OCI-LY1 (cell line): ENCODE results near the gene ZBED3.
"Not testable (repeated sequence)": the region's sequence is repeated elsewhere in the genome, so short reads cannot be mapped to it uniquely, and the experiment has no call there.

Experiments used
- H2AFZ ChIP-seq: fragments of 200-600 bp; sonication (generic), shearing (Covaris generic); 2 replicates; pipeline ENCODE4 v1.6.0; 2014; ENCODE audit warnings: antibody characterized with exemption, mild to moderate bottlenecking, low read length
- H3F3A ChIP-seq: fragments of 200-600 bp; sonication (generic), shearing (Covaris generic); 2 replicates; pipeline ENCODE4 v1.6.0; 2014; ENCODE audit warnings: mild to moderate bottlenecking, antibody characterized with exemption, low read length, moderate library complexity; ENCODE audit not compliant: insufficient read depth
- H3K27ac ChIP-seq: fragments of 200-600 bp; sonication (generic); 2 replicates; pipeline ENCODE4 v1.5.1; 2014; ENCODE audit warnings: low read length, mixed run types, mild to moderate bottlenecking, low read depth; ENCODE audit not compliant: poor library complexity, severe bottlenecking
- H3K27me3 ChIP-seq: fragments of 200-600 bp; sonication (generic); 2 replicates; pipeline ENCODE4 v1.6.0; 2014; ENCODE audit warnings: antibody characterized with exemption, mild to moderate bottlenecking, low read length, moderate library complexity; ENCODE audit not compliant: insufficient read depth
- H3K36me3 ChIP-seq: fragments of 200-600 bp; sonication (generic); 2 replicates; pipeline ENCODE4 v1.6.1; 2014; ENCODE audit warnings: mild to moderate bottlenecking, antibody characterized with exemption, low read length, moderate library complexity, mixed read lengths; ENCODE audit not compliant: insufficient read depth
- H3K4me1 ChIP-seq: fragments of 200-600 bp; sonication (generic); 2 replicates; pipeline ENCODE4 v1.5.1; 2014; ENCODE audit warnings: mild to moderate bottlenecking, low read length, moderate library complexity; ENCODE audit not compliant: insufficient read depth, severe bottlenecking
- H3K4me2 ChIP-seq: fragments of 200-600 bp; sonication (generic), shearing (Covaris generic); 2 replicates; pipeline ENCODE4 v1.6.1; 2014; ENCODE audit warnings: low read length
- H3K4me3 ChIP-seq: fragments of 200-600 bp; sonication (generic); 2 replicates; pipeline ENCODE4 v1.5.1; 2014; ENCODE audit warnings: low read length, low read depth, mild to moderate bottlenecking, mixed read lengths; ENCODE audit not compliant: poor library complexity, severe bottlenecking
- H3K79me2 ChIP-seq: fragments of 200-600 bp; shearing (Covaris generic); 2 replicates; pipeline ENCODE4 v1.6.1; 2016; ENCODE audit warnings: mixed run types, low read length, mixed read lengths; ENCODE audit not compliant: insufficient read depth
- H3K9ac ChIP-seq: fragments of 200-600 bp; sonication (generic), shearing (Covaris generic); 2 replicates; pipeline ENCODE4 v1.6.1; 2014; ENCODE audit warnings: mild to moderate bottlenecking, low read length, mixed read lengths
- H3K9me2 ChIP-seq: fragments of 200-600 bp; sonication (generic), shearing (Covaris generic); 2 replicates; pipeline ENCODE4 v1.6.1; 2014; ENCODE audit warnings: low read depth, mild to moderate bottlenecking, low read length, mixed read lengths
- H3K9me3 ChIP-seq: fragments of 200-600 bp; shearing (Covaris generic); 2 replicates; pipeline ENCODE4 v1.6.1; 2014; ENCODE audit warnings: low read length, mixed read lengths
- H4K20me1 ChIP-seq: fragments of 200-600 bp; sonication (generic), shearing (Covaris generic); 2 replicates; pipeline ENCODE4 v1.6.0; 2016; ENCODE audit warnings: mild to moderate bottlenecking, low read length; ENCODE audit not compliant: insufficient read depth
- EZH2 ChIP-seq: fragments of 200-600 bp; sonication (generic), shearing (Covaris generic); IDR thresholded peaks from 2 replicates; pipeline ENCODE4 v1.8.0; 2017; ENCODE audit warnings: borderline replicate concordance, mixed run types, mild to moderate bottlenecking, antibody characterized with exemption, low read length, moderate library complexity, mixed read lengths
- TF ChIP-seq, protein P1 (sequence below): fragments of 200-600 bp; sonication (generic), shearing (Covaris generic); IDR thresholded peaks from 2 replicates; pipeline ENCODE4 v1.5.1; 2017; ENCODE audit warnings: mild to moderate bottlenecking, antibody characterized with exemption, low read length, moderate library complexity, mixed read lengths

Gene ZBED3

DNA sequence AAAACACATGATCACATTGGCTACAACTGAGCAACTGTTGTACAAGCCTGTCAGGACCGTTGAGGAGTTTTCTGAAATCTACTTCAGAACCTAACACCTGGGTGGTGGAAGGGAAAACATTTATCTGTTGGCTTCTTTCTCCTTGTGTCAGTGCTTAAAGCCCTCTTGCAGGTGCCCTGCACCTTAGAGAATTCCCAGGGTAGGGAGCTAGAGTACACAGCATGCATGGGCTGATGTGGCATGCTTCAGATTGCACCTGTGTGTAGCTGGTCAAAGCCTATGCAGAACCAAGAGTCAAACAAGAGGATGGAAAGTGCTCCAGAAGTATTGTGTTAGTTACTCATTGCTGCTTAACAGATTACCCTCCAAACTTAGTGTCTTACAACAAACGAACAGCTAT is 33.6 kb upstream of the ZBED3 start:
- H3K79me2 ChIP-seq: no peaks in the 10 kb centered on the region
- no peak overlapping the region for H3K4me3 ChIP-seq
- no peak for TF ChIP-seq EZH2
- TF ChIP-seq, protein P1, sequence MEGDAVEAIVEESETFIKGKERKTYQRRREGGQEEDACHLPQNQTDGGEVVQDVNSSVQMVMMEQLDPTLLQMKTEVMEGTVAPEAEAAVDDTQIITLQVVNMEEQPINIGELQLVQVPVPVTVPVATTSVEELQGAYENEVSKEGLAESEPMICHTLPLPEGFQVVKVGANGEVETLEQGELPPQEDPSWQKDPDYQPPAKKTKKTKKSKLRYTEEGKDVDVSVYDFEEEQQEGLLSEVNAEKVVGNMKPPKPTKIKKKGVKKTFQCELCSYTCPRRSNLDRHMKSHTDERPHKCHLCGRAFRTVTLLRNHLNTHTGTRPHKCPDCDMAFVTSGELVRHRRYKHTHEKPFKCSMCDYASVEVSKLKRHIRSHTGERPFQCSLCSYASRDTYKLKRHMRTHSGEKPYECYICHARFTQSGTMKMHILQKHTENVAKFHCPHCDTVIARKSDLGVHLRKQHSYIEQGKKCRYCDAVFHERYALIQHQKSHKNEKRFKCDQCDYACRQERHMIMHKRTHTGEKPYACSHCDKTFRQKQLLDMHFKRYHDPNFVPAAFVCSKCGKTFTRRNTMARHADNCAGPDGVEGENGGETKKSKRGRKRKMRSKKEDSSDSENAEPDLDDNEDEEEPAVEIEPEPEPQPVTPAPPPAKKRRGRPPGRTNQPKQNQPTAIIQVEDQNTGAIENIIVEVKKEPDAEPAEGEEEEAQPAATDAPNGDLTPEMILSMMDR: no peak
- no peaks in the 10 kb centered on the region for H3F3A ChIP-seq
- no peaks in the 10 kb centered on the region for H4K20me1 ChIP-seq
- no peaks in the 10 kb centered on the region for H3K36me3 ChIP-seq
- no peaks in the 10 kb centered on the region for H3K9me3 ChIP-seq
- no peak overlapping the region for H3K9ac ChIP-seq
- no peak overlapping the region for H3K27ac ChIP-seq
- H3K4me2 ChIP-seq: no peak overlapping the region
- H3K4me1 ChIP-seq: no peaks in the 10 kb centered on the region
- H3K9me2 ChIP-seq: no peaks in the 10 kb centered on the region
- no peak overlapping the region for H2AFZ ChIP-seq
- no peaks in the 10 kb centered on the region for H3K27me3 ChIP-seq

DNA sequence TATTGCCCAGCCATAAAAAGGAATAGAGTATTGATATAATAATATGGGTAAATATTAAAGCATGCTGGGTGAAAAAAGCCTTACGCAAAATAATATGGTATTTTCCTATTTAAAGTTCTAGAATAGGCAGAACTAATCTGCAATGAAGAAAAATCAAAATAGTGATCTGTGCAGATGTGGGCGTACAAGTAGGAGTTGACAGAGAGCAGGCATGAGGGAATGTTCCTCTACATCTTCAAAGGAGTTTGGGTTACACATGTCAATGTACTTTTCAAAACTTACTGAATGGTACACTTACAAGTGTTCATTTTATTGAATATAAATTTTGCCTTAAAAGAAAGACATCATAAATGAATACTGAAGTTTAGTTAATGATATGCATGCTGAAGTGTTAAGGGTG is 33.0 kb upstream of the ZBED3 start:
- no peak for TF ChIP-seq EZH2
- TF ChIP-seq, protein P1: no peak
- Histone ChIP-seq H3K9me2 (no peaks in the 10 kb centered on the region), H3K36me3 (no peaks in the 10 kb centered on the region), H3K4me3 (no peak overlapping the region), H3K27ac (no peak overlapping the region), H3K79me2 (no peaks in the 10 kb centered on the region), H3K4me2 (no peak overlapping the region), H3K9ac (no peak overlapping the region), H3K9me3 (no peaks in the 10 kb centered on the region), H3K27me3 (no peaks in the 10 kb centered on the region), H3F3A (no peaks in the 10 kb centered on the region), H4K20me1 (no peaks in the 10 kb centered on the region), H3K4me1 (no peaks in the 10 kb centered on the region), H2AFZ (no peak overlapping the region)

DNA sequence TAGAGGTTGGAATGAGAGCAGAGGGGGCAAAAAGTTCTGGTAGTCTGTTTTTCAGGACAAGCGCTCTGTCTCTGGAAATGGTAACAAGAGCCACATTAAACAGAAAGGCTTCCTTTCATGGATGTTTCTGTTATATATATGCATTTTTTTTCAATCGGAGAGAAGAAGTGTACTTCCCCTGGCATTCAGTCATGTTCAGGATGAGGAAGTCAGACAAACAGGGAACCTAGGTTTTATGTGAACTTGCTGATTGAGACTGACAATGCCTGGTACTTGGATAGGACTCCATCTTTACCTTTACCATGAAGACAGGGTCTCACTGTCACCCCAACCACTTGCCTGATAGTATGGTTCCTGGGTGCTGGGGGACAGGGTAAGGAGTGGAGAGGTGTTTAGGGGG is 30.1 kb upstream of the ZBED3 start:
- TF ChIP-seq, protein P1: no peak
- no peak for TF ChIP-seq EZH2
- H3K27ac ChIP-seq: no peak overlapping the region

DNA sequence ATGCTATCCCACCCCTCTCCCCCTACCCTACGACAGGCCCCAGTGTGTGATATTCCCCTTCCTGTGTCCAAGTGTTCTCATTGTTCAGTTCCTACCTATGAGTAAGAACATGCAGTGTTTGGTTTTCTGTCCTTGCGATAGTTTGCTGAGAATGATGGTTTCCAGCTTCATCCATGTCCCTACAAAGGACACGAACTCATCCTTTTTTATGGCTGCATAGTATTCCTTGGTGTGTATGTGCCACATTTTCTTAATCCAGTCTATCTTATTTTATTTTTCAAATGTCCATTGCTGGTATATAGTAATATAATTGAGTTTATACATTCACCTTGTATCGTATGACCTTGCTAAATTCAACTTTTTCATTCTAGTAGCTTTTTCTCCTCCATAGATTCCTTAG is 19.9 kb upstream of the ZBED3 start:
- H3K36me3 ChIP-seq, H4K20me1 ChIP-seq, H2AFZ ChIP-seq, H3K9me2 ChIP-seq, H3K4me2 ChIP-seq, H3K9me3 ChIP-seq, H3K27me3 ChIP-seq, H3K4me3 ChIP-seq, H3F3A ChIP-seq, H3K79me2 ChIP-seq, H3K9ac ChIP-seq, H3K4me1 ChIP-seq, H3K27ac ChIP-seq: not testable (repeated sequence)

More for the DNA sequence above, 30.1 kb upstream of the ZBED3 start:
- Histone ChIP-seq H4K20me1 (no peaks in the 10 kb centered on the region), H3K9ac (no peak overlapping the region), H3K9me3 (no peaks in the 10 kb centered on the region), H3K9me2 (no peaks in the 10 kb centered on the region), H3K4me3 (no peak overlapping the region), H3K4me2 (no peak overlapping the region), H3K79me2 (no peaks in the 10 kb centered on the region), H3K36me3 (no peaks in the 10 kb centered on the region), H3K27me3 (no peaks in the 10 kb centered on the region), H2AFZ (no peak overlapping the region), H3K4me1 (no peaks in the 10 kb centered on the region), H3F3A (no peaks in the 10 kb centered on the region)
